A673 (cell line): ENCODE measurements around the gene WDR37. TPM values are rescaled to one million over a fixed set of nuclear protein-coding genes. Genes with fewer than 3 reads are reported as not detected.

Experiments used
- BruUV-seq: library from RNA; stranded (reverse); fragments of 400-500 nt; replicated peaks from 2 replicates; lab custom pipeline; 2021; lab: Mats Ljungman, UMichigan
- CTCF ChIA-PET: fragments of 300-600 bp; sonication (Branson Sonifier 250); formaldehyde crosslinking; loops from one replicate; lab custom pipeline; 2022; ENCODE audit warnings: antibody characterized with exemption; lab: Charles Lee
- POLR2A ChIA-PET: fragments of 300-600 bp; sonication (Branson Sonifier 250); formaldehyde crosslinking; loops from one replicate; lab custom pipeline; 2022; ENCODE audit warnings: antibody characterized with exemption; ENCODE audit not compliant: low non-redundant PET; lab: Charles Lee
- DNase-seq: peaks from one replicate; pipeline ENCODE4 v3.0.0-alpha.2; 2015; ENCODE audit warnings: low spot score
- H3K27ac ChIP-seq: fragments of 200-600 bp; sonication (generic); 2 replicates; pipeline ENCODE4 v1.5.1; 2016; ENCODE audit warnings: mixed run types, low read depth, mild to moderate bottlenecking, mixed read lengths, antibody characterized with exemption, low read length; ENCODE audit not compliant: poor library complexity, severe bottlenecking
- H3K27me3 ChIP-seq: fragments of 200-600 bp; sonication (generic); replicated peaks from 2 replicates; pipeline ENCODE4 v1.6.1; 2017; ENCODE audit warnings: mixed run types, low read depth, mild to moderate bottlenecking, mixed read lengths, antibody characterized with exemption, low read length; ENCODE audit not compliant: insufficient read depth, poor library complexity
- H3K36me3 ChIP-seq: fragments of 200-600 bp; sonication (generic); 2 replicates; pipeline ENCODE4 v1.6.1; 2016; ENCODE audit warnings: mixed run types, mild to moderate bottlenecking, mixed read lengths, antibody characterized with exemption, low read length; ENCODE audit not compliant: insufficient read depth, poor library complexity, severe bottlenecking
- H3K4me1 ChIP-seq: fragments of 200-600 bp; sonication (generic); 2 replicates; pipeline ENCODE4 v1.6.1; 2017; ENCODE audit warnings: mixed run types, mild to moderate bottlenecking, mixed read lengths, antibody characterized with exemption, low read length; ENCODE audit not compliant: insufficient read depth, poor library complexity, severe bottlenecking
- H3K4me3 ChIP-seq: fragments of 200-600 bp; sonication (generic); 2 replicates; pipeline ENCODE4 v1.5.1; 2016; ENCODE audit warnings: low read depth, mixed run types, mild to moderate bottlenecking, mixed read lengths, low read length; ENCODE audit not compliant: poor library complexity, severe bottlenecking
- H3K9me3 ChIP-seq: fragments of 200-600 bp; sonication (generic); 2 replicates; pipeline ENCODE4 v1.6.1; 2016; ENCODE audit warnings: mixed run types, low read depth, mild to moderate bottlenecking, mixed read lengths, antibody characterized with exemption, low read length; ENCODE audit not compliant: poor library complexity, severe bottlenecking
- EZH2 ChIP-seq: fragments of 200-600 bp; sonication (generic); IDR thresholded peaks from 2 replicates; pipeline ENCODE4 v1.6.1; 2017; ENCODE audit warnings: borderline replicate concordance, low read depth, mild to moderate bottlenecking, mixed read lengths, antibody characterized with exemption, low read length; ENCODE audit not compliant: poor library complexity, severe bottlenecking
- intact Hi-C: fragments of 100-400 bp; cut with micrococcal nuclease; formaldehyde crosslinking; loops from one replicate; pipeline ENCODE4 v1.10.0; 2022; ENCODE audit not compliant: unreplicated experiment
- total RNA-seq: library from RNA; stranded (reverse); gene quantifications from 2 replicates; pipeline ENCODE4 v1.2.3, GENCODE V29; 2021
- TF ChIP-seq, protein P1 (sequence below): fragments of 300-800, 200-600 bp; sonication (generic); conservative IDR thresholded peaks from 2 replicates; pipeline ENCODE4 v1.5.1; 2017; ENCODE audit warnings: low read depth, mild to moderate bottlenecking, antibody characterized with exemption, low read length, moderate library complexity, mixed read lengths

The WDR37 gene
- total RNA-seq, 1 experiment from 2014 or later: 12.6 TPM

DNA sequence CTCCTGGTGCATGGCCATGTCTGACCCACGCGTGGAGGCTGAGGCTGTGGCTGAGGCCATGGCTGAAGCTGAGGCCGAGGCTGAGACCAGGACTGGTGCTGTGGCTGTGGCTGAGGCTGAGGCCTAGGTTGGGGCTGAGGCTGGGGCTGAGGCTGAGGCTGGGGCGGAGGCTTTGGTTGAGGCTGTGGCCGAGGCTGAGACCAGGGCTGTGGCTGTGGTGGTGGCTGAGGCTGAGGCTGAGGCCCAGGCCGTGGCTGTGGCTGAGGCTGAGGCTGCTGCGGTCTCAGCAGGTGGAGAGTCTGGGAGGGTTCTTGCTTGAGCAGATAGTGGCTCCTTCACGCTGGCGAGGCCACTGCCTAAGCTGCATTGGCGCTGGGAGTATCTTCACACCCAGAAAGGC lies 76.4 kb downstream of the WDR37 start:
- BruUV-seq: no TSS peak
- H3K4me3 ChIP-seq: no peak overlapping the region
- TF ChIP-seq, protein P1, sequence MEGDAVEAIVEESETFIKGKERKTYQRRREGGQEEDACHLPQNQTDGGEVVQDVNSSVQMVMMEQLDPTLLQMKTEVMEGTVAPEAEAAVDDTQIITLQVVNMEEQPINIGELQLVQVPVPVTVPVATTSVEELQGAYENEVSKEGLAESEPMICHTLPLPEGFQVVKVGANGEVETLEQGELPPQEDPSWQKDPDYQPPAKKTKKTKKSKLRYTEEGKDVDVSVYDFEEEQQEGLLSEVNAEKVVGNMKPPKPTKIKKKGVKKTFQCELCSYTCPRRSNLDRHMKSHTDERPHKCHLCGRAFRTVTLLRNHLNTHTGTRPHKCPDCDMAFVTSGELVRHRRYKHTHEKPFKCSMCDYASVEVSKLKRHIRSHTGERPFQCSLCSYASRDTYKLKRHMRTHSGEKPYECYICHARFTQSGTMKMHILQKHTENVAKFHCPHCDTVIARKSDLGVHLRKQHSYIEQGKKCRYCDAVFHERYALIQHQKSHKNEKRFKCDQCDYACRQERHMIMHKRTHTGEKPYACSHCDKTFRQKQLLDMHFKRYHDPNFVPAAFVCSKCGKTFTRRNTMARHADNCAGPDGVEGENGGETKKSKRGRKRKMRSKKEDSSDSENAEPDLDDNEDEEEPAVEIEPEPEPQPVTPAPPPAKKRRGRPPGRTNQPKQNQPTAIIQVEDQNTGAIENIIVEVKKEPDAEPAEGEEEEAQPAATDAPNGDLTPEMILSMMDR: no peak
- no peak for TF ChIP-seq EZH2
- peaks cover 17% of the 10 kb centered on the region for H3K36me3 ChIP-seq
- H3K27me3 ChIP-seq: no peaks in the 10 kb centered on the region
- no peaks in the 10 kb centered on the region for H3K9me3 ChIP-seq
- no peaks in the 10 kb centered on the region for H3K4me1 ChIP-seq
- no peak for DNase-seq
- ChIA-PET POLR2A (no interaction called here), CTCF (no interaction called here)
- intact Hi-C loops: no loop called here
- no peak overlapping the region for H3K27ac ChIP-seq

DNA sequence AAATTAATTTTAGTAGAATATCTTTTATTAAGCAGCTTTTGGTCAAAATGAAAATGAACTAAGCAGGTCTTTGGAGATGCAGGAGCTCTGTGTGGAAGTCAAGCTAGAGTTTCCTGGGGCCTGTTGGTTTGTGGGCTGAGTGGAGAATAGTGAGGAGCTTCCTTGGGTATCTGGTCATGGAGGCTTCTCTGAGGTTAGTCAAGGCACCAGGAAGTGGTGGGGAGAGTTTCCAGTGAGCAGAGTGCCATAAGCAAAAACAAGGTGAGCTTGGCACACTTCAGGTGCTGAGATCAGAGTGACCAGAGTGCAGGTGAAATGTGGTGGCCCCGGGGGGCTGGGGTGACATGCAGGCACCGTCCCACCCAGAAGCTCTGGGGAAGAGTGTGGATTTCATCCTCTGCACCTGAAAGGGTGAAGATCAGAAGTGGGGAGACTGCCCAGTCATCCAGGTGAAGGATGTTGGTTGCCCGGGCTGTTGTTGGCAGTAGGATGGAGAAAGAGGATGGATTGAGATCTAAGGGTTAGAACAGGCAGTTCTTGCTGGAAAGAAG lies 77.4 kb downstream of the WDR37 start:
- ChIA-PET CTCF (no interaction called here), POLR2A (no interaction called here)
- Histone ChIP-seq H3K4me1 (no peaks in the 10 kb centered on the region), H3K4me3 (no peak overlapping the region), H3K27me3 (no peaks in the 10 kb centered on the region), H3K27ac (no peak overlapping the region), H3K9me3 (no peaks in the 10 kb centered on the region), H3K36me3 (peaks cover 15% of the 10 kb centered on the region)
- no peak for DNase-seq
- TF ChIP-seq EZH2: no peak
- TF ChIP-seq, protein P1: no peak
- no TSS peak for BruUV-seq
- intact Hi-C loops: no loop called here

DNA sequence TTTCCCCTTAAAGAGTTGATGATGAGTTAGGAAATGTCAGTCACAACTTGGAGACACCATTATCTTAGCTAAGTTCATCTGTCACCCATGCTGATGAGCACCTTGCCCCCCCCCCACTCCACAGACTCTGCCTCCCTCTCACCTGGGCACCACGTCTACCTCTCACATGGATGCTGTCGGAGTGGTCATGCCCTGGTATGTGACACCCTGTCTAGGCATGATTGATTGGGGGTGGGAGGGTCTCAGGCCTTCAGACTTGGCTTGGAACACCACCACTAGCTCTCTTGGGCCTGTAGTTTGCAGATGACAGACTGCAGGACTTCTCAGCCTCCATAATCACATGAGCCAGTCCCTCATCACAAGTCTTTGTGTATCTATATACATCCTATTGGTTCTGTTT lies 78.0 kb downstream of the WDR37 start:
- CTCF ChIA-PET: no interaction called here
- H3K27ac ChIP-seq: no peak overlapping the region
- POLR2A ChIA-PET: no interaction called here

More for the DNA sequence above, 78.0 kb downstream of the WDR37 start:
- Histone ChIP-seq H3K4me1 (no peaks in the 10 kb centered on the region), H3K27me3 (no peaks in the 10 kb centered on the region), H3K36me3 (peaks cover 10% of the 10 kb centered on the region), H3K9me3 (peaks cover 3% of the 10 kb centered on the region), H3K4me3 (no peak overlapping the region)
- TF ChIP-seq, protein P1: no peak
- no peak for TF ChIP-seq EZH2
- no peak for DNase-seq
- intact Hi-C loops: no loop called here
- no TSS peak for BruUV-seq
